Mesenchymal stem cell (in vitro differentiated cells and primary cell): ENCODE data around the gene PRICKLE2.

Source experiments
- DNase-seq: peaks from one replicate; pipeline ENCODE4 v3.0.0-alpha.2; 2013
- H2AFZ ChIP-seq: one replicate; pipeline ENCODE4 v1.6.1; 2013; ENCODE audit warnings: low read depth, mild to moderate bottlenecking, control low read depth, inconsistent platforms, low read length, moderate library complexity
- H2AK5ac ChIP-seq: 2 replicates; pipeline ENCODE4 v1.6.1; 2013; ENCODE audit warnings: low read length, moderate library complexity, mild to moderate bottlenecking, inconsistent platforms; ENCODE audit not compliant: severe bottlenecking
- H2BK120ac ChIP-seq: one replicate; pipeline ENCODE4 v1.6.1; 2013; ENCODE audit warnings: low read depth, mild to moderate bottlenecking, inconsistent platforms, low read length, moderate library complexity
- H2BK12ac ChIP-seq, 2 experiments: one replicate each; pipeline ENCODE4 v1.6.1; 2013; ENCODE audit warnings: inconsistent platforms in 2 of 2, low read length in 2 of 2, mild to moderate bottlenecking in 2 of 2, moderate library complexity in 2 of 2, control low read depth in 1 of 2
- H2BK15ac ChIP-seq: one replicate; pipeline ENCODE4 v1.6.1; 2013; ENCODE audit warnings: mild to moderate bottlenecking, low read depth, inconsistent platforms; ENCODE audit not compliant: poor library complexity, severe bottlenecking
- H2BK5ac ChIP-seq: 2 replicates; pipeline ENCODE4 v1.6.1; 2013; ENCODE audit warnings: low read depth, mild to moderate bottlenecking, low read length, control low read depth, inconsistent platforms; ENCODE audit not compliant: poor library complexity, severe bottlenecking
- H3K14ac ChIP-seq, 2 experiments: one replicate each; pipeline ENCODE4 v1.6.1; 2013; ENCODE audit warnings: inconsistent platforms in 2 of 2, low read length in 2 of 2, control low read depth in 1 of 2, mild to moderate bottlenecking in 1 of 2, moderate library complexity in 1 of 2
- H3K18ac ChIP-seq, 2 experiments: one replicate each; pipeline ENCODE4 v1.6.1; 2013; ENCODE audit warnings: inconsistent platforms in 2 of 2, low read length in 2 of 2, control low read depth in 1 of 2, low read depth in 1 of 2, mild to moderate bottlenecking in 1 of 2
- H3K23ac ChIP-seq, 2 experiments: one replicate each; pipeline ENCODE4 v1.6.1; 2013; ENCODE audit warnings: inconsistent platforms in 2 of 2, low read length in 2 of 2, mild to moderate bottlenecking in 2 of 2, moderate library complexity in 2 of 2, control low read depth in 1 of 2
- H3K27ac ChIP-seq: 2 replicates; pipeline ENCODE4 v1.5.1; 2013; ENCODE audit warnings: mild to moderate bottlenecking, moderate library complexity, low read length, control low read depth, inconsistent platforms; ENCODE audit not compliant: poor library complexity, severe bottlenecking
- H3K27me3 ChIP-seq, 2 experiments: 2 replicates each; pipeline versions ENCODE4 v1.6.1 to v1.7.0; 2013; ENCODE audit warnings: low read length in 2 of 2, mild to moderate bottlenecking in 2 of 2, moderate library complexity in 2 of 2, control low read depth in 1 of 2, inconsistent platforms in 1 of 2; ENCODE audit not compliant: control insufficient read depth in 1 of 2, insufficient read depth in 1 of 2
- H3K36me3 ChIP-seq, 2 experiments: 2 replicates each; pipeline versions ENCODE4 v1.6.1 to v1.7.0; 2013; ENCODE audit warnings: low read length in 2 of 2, control low read depth in 1 of 2, inconsistent platforms in 1 of 2, low read depth in 1 of 2, mild to moderate bottlenecking in 1 of 2; ENCODE audit not compliant: insufficient read depth in 2 of 2, control insufficient read depth in 1 of 2
- H3K4ac ChIP-seq, 2 experiments: one replicate each; pipeline ENCODE4 v1.6.1; 2013; ENCODE audit warnings: inconsistent platforms in 2 of 2, low read length in 2 of 2, mild to moderate bottlenecking in 2 of 2, moderate library complexity in 2 of 2, control low read depth in 1 of 2, low read depth in 1 of 2
- H3K4me1 ChIP-seq: 2 replicates; pipeline ENCODE4 v1.6.1; 2013; ENCODE audit warnings: low read depth, low read length, control low read depth; ENCODE audit not compliant: control insufficient read depth, insufficient read depth
- H3K4me2 ChIP-seq: 2 replicates; pipeline ENCODE4 v1.6.1; 2013; ENCODE audit warnings: low read length, mild to moderate bottlenecking, inconsistent platforms; ENCODE audit not compliant: poor library complexity, severe bottlenecking
- H3K4me3 ChIP-seq, 2 experiments: 2 replicates each; pipeline versions ENCODE4 v1.5.1 to v1.7.0; 2013; ENCODE audit warnings: low read length in 2 of 2, mild to moderate bottlenecking in 2 of 2, control low read depth in 1 of 2, low read depth in 1 of 2; ENCODE audit not compliant: insufficient read depth in 1 of 2
- H3K79me1 ChIP-seq: replicated peaks from 2 replicates; pipeline ENCODE4 v1.6.1; 2013; ENCODE audit warnings: mild to moderate bottlenecking, control low read depth, low read length, inconsistent platforms; ENCODE audit not compliant: poor library complexity, severe bottlenecking
- H3K9ac ChIP-seq: 2 replicates; pipeline ENCODE4 v1.7.0; 2013; ENCODE audit warnings: mild to moderate bottlenecking, low read length, moderate library complexity
- H3K9me3 ChIP-seq: 2 replicates; pipeline ENCODE4 v1.7.0; 2013; ENCODE audit warnings: mild to moderate bottlenecking, low read length; ENCODE audit not compliant: control insufficient read depth
- H4K8ac ChIP-seq: one replicate; pipeline ENCODE4 v1.6.1; 2013; ENCODE audit warnings: inconsistent platforms, mild to moderate bottlenecking, low read length, moderate library complexity
- H4K91ac ChIP-seq: one replicate; pipeline ENCODE4 v1.6.1; 2013; ENCODE audit warnings: mild to moderate bottlenecking, low read length, inconsistent platforms
- WGBS: methylation state at CpG from one replicate; pipeline ENCODE4 v1.1.7; 2013; ENCODE audit warnings: mixed read lengths; 5-methylcytosine and 5-hydroxymethylcytosine counted together

PRICKLE2 gene

GRCh38 chr3:64073158-64073761, 152.0 kb downstream of the PRICKLE2 start:
- Histone ChIP-seq H3K36me3 (no peaks in the 10 kb centered on the region), H3K23ac (no peak overlapping the region), H2BK15ac (no peak overlapping the region), H3K4me2 (no peak overlapping the region), H3K9me3 (no peaks in the 10 kb centered on the region), H3K14ac (no peak overlapping the region), H3K27me3 (no peaks in the 10 kb centered on the region), H4K8ac (no peak overlapping the region), H2BK12ac (peak overlapping the region in 1 of 2 experiments; percentile 0), H4K91ac (no peak overlapping the region), H3K27ac (no peak overlapping the region), H3K4ac (no peak overlapping the region), H3K18ac (no peak overlapping the region), H2BK120ac (no peak overlapping the region), H2AK5ac (no peak overlapping the region), H3K79me1 (no peaks in the 10 kb centered on the region), H3K9ac (no peak overlapping the region), H2BK5ac (no peak overlapping the region), H3K4me3 (no peak overlapping the region), H3K4me1 (no peaks in the 10 kb centered on the region), H2AFZ (no peak overlapping the region)
- peak; percentile 60 for DNase-seq
- 0% methylated on average over 1 of the region's 1 CpG for WGBS

- no peak overlapping the region for H3K4ac ChIP-seq
- H2BK120ac ChIP-seq = no peak overlapping the region
- no peak for DNase-seq
- WGBS = 100% methylated on average over 2 of the region's 2 CpGs
- no peaks in the 10 kb centered on the region for H3K27me3 ChIP-seq
- H2BK15ac ChIP-seq = no peak overlapping the region
- no peak overlapping the region for H3K4me3 ChIP-seq
- no peak overlapping the region for H3K9ac ChIP-seq
- no peak overlapping the region for H2AFZ ChIP-seq
- H2BK12ac ChIP-seq = peak overlapping the region; percentile 49 to 77
- peak overlapping the region in 1 of 2 experiments; percentile 83 for H3K14ac ChIP-seq
- H3K36me3 ChIP-seq = no peaks in the 10 kb centered on the region
- no peak overlapping the region for H3K23ac ChIP-seq
- peak overlapping the region; percentile 28 to 81 for H3K18ac ChIP-seq
- no peaks in the 10 kb centered on the region for H3K9me3 ChIP-seq
- no peak overlapping the region for H4K91ac ChIP-seq
- H3K79me1 ChIP-seq = no peaks in the 10 kb centered on the region
- no peak overlapping the region for H2AK5ac ChIP-seq
- no peak overlapping the region for H3K4me2 ChIP-seq
- no peak overlapping the region for H2BK5ac ChIP-seq
- H3K27ac ChIP-seq = no peak overlapping the region
- H3K4me1 ChIP-seq = peaks cover 5% of the 10 kb centered on the region
- no peak overlapping the region for H4K8ac ChIP-seq
Observed at GRCh38 chr3:64072126-64072525, 153.1 kb downstream of the PRICKLE2 start.

GRCh38 chr3:64070704-64071103, 154.6 kb downstream of the PRICKLE2 start:
- no peak overlapping the region for H2BK15ac ChIP-seq
- H3K18ac ChIP-seq = no peak overlapping the region
- no peak overlapping the region for H3K27ac ChIP-seq
- no peak for DNase-seq
- H3K4me1 ChIP-seq = peaks cover 5% of the 10 kb centered on the region
- H2AFZ ChIP-seq = no peak overlapping the region
- no peak overlapping the region for H4K8ac ChIP-seq
- no peaks in the 10 kb centered on the region for H3K9me3 ChIP-seq
- no peak overlapping the region for H3K4me3 ChIP-seq
- H3K9ac ChIP-seq = no peak overlapping the region
- no peak overlapping the region for H3K4me2 ChIP-seq
- no peak overlapping the region for H2BK12ac ChIP-seq
- no peak overlapping the region for H2AK5ac ChIP-seq
- H3K14ac ChIP-seq = no peak overlapping the region
- no peaks in the 10 kb centered on the region for H3K27me3 ChIP-seq
- no peak overlapping the region for H4K91ac ChIP-seq
- no peak overlapping the region for H2BK120ac ChIP-seq
- H2BK5ac ChIP-seq = no peak overlapping the region
- no peaks in the 10 kb centered on the region for H3K36me3 ChIP-seq
- no peaks in the 10 kb centered on the region for H3K79me1 ChIP-seq
- H3K4ac ChIP-seq = no peak overlapping the region
- H3K23ac ChIP-seq = no peak overlapping the region

GRCh38 chr3:64067506-64068346, 157.5 kb downstream of the PRICKLE2 start:
- H3K27me3 ChIP-seq = peaks cover 0 to 2% of the 10 kb centered on the region in 2 experiments
- H3K79me1 ChIP-seq = no peaks in the 10 kb centered on the region
- H3K4me2 ChIP-seq = no peak overlapping the region
- DNase-seq = no peak
- H3K9me3 ChIP-seq = no peaks in the 10 kb centered on the region
- no peak overlapping the region for H3K4ac ChIP-seq
- no peak overlapping the region for H2BK15ac ChIP-seq
- H2BK5ac ChIP-seq = no peak overlapping the region
- H3K4me1 ChIP-seq = peaks cover 7% of the 10 kb centered on the region
- H2BK12ac ChIP-seq = no peak overlapping the region
- no peak overlapping the region for H3K23ac ChIP-seq
- H3K18ac ChIP-seq = no peak overlapping the region
- H3K9ac ChIP-seq = peak overlapping the region; percentile 43
- H3K27ac ChIP-seq = no peak overlapping the region
- no peak overlapping the region for H3K14ac ChIP-seq
- no peak overlapping the region for H2AK5ac ChIP-seq
- H2BK120ac ChIP-seq = no peak overlapping the region
- 84% methylated on average over 10 of the region's 10 CpGs for WGBS
- H3K4me3 ChIP-seq = no peak overlapping the region
- H4K8ac ChIP-seq = no peak overlapping the region
- H4K91ac ChIP-seq = peak overlapping the region; percentile 46
- no peak overlapping the region for H2AFZ ChIP-seq
- no peaks in the 10 kb centered on the region for H3K36me3 ChIP-seq
